HG03378 (cell line): ENCODE results near the gene CALU.

Source experiments
- ATAC-seq: cut with Tn5 transposase; IDR thresholded peaks from one replicate; pipeline ENCODE4 v1.9.1; 2021; ENCODE audit warnings: mild to moderate bottlenecking, moderate library complexity; ENCODE audit not compliant: unreplicated experiment

The CALU gene

DNA sequence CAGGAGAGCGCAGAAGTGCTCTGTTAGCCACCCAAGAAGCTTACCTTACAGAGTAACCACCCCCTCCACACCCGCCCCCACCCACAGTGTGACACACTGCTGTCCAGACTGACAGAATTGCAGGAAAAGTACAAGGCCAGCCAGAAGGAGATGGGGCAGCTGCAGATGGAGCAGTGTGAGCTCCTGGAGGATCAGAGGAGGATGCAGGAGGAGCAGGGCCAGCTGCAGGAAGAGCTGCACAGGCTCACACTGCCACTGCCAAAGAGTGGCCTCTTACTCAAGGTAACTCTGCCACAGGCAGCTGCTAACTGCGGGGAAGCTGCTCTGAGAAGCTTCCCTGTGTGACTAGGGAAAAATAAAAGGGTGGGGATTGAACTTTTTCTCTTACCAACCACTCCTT lies 70.2 kb downstream of the CALU start:
- no peak for ATAC-seq

- no peak for ATAC-seq
These were observed 71.3 kb downstream of the CALU start for GRCh38 chr7:128810473-128810872.

GRCh38 chr7:128810997-128811396 lies 71.8 kb downstream of the CALU start:
- ATAC-seq = no peak

GRCh38 chr7:128811631-128812430 lies 72.7 kb downstream of the CALU start:
- no peak for ATAC-seq

- ATAC-seq = no peak
These were observed 73.5 kb downstream of the CALU start for GRCh38 chr7:128812514-128813168.

- ATAC-seq = no peak
These were observed 75.3 kb downstream of the CALU start for GRCh38 chr7:128814499-128814898.

GRCh38 chr7:128815289-128815942 lies 76.3 kb downstream of the CALU start:
- ATAC-seq = no peak

GRCh38 chr7:128818694-128819093 lies 79.5 kb downstream of the CALU start:
- ATAC-seq = no peak
